CD14-positive monocyte (primary cell): ENCODE results near the gene MLC1. TPM values are rescaled to one million over a fixed set of nuclear protein-coding genes. Genes with fewer than 3 reads are reported as not detected.
A peak's percentile ranks its signal among the peaks of the same experiment; 100 is the strongest.

Source experiments
- DNase-seq, 3 donors: peaks; one replicate each; pipeline ENCODE4 v3.0.0-alpha.2; 2011 to 2022
- H2AFZ ChIP-seq: 2 replicates; pipeline ENCODE4 v1.6.0; 2012; ENCODE audit warnings: mild to moderate bottlenecking, low read depth, low read length, inconsistent platforms; ENCODE audit not compliant: insufficient read depth, poor library complexity, severe bottlenecking
- H3K27ac ChIP-seq, 2 donors: 1 replicate in 1 of 2; 2 replicates in 1 of 2; pipeline ENCODE4 v1.5.1; 2012 to 2013; ENCODE audit warnings: low read length in 2 of 2, control low read depth in 1 of 2, inconsistent platforms in 1 of 2, low read depth in 1 of 2, mild to moderate bottlenecking in 1 of 2
- H3K27me3 ChIP-seq, 2 donors: one replicate each; pipeline versions ENCODE4 v1.6.0 to v1.6.1; 2011 to 2013; ENCODE audit warnings: low read length in 2 of 2; ENCODE audit not compliant: control insufficient read depth in 2 of 2, insufficient read depth in 2 of 2
- H3K36me3 ChIP-seq, 2 donors: replicated peaks in 1 of 2; 1 replicate in 1 of 2; 2 replicates in 1 of 2; pipeline versions ENCODE4 v1.5.1 to v1.6.1; 2012 to 2013; ENCODE audit warnings: low read length in 2 of 2, control low read depth in 1 of 2, inconsistent platforms in 1 of 2, mild to moderate bottlenecking in 1 of 2; ENCODE audit not compliant: insufficient read depth in 2 of 2, control insufficient read depth in 1 of 2
- H3K4me1 ChIP-seq, 2 donors: 1 replicate in 1 of 2; 2 replicates in 1 of 2; pipeline versions ENCODE4 v1.5.1 to v1.6.1; 2012 to 2013; ENCODE audit warnings: low read length in 2 of 2, control low read depth in 1 of 2, inconsistent platforms in 1 of 2, mild to moderate bottlenecking in 1 of 2, moderate library complexity in 1 of 2; ENCODE audit not compliant: insufficient read depth in 2 of 2, control insufficient read depth in 1 of 2
- H3K4me2 ChIP-seq: replicated peaks from 2 replicates; pipeline ENCODE3; 2012; ENCODE audit warnings: low read length, moderate library complexity, mild to moderate bottlenecking; ENCODE audit not compliant: poor library complexity, severe bottlenecking; ENCODE audit errors: extremely low read depth
- H3K4me3 ChIP-seq, 3 experiments: fragments of 200-600 bp in 1 of 3; sonication (generic) in 1 of 3; replicated peaks in 1 of 3; 1 replicate in 2 of 3; 2 replicates in 1 of 3; pipeline ENCODE4 v1.5.1; 2011 to 2013; ENCODE audit warnings: low read length in 3 of 3, mild to moderate bottlenecking in 3 of 3, control low read depth in 2 of 3, low read depth in 2 of 3, inconsistent platforms in 1 of 3, moderate library complexity in 1 of 3
- H3K79me2 ChIP-seq: 2 replicates; pipeline ENCODE4 v1.6.0; 2012; ENCODE audit warnings: mild to moderate bottlenecking, control low read depth, inconsistent platforms, low read length, moderate library complexity; ENCODE audit not compliant: insufficient read depth
- H3K9ac ChIP-seq: 2 replicates; pipeline ENCODE4 v1.6.0; 2017; ENCODE audit warnings: low read length, mild to moderate bottlenecking; ENCODE audit not compliant: insufficient read depth, poor library complexity, severe bottlenecking
- H3K9me3 ChIP-seq, 2 donors: replicated peaks in 1 of 2; 1 replicate in 1 of 2; 2 replicates in 1 of 2; pipeline versions ENCODE4 v1.5.1 to v1.6.1; 2012 to 2013; ENCODE audit warnings: low read length in 2 of 2, control low read depth in 1 of 2; ENCODE audit not compliant: control insufficient read depth in 1 of 2, insufficient read depth in 1 of 2
- H4K20me1 ChIP-seq: 2 replicates; pipeline ENCODE4 v1.6.0; 2012; ENCODE audit warnings: mild to moderate bottlenecking, low read length, control low read depth, moderate library complexity; ENCODE audit not compliant: insufficient read depth
- H3K27ac Mint-ChIP-seq, 7 donors: one replicate each; pipeline ENCODE4 v1.8.0; 2020; ENCODE audit warnings: mild to moderate bottlenecking in 7 of 7, mixed read lengths in 7 of 7, moderate library complexity in 6 of 7, inconsistent platforms in 2 of 7
- H3K27me3 Mint-ChIP-seq, 3 donors: one replicate each; pipeline ENCODE4 v1.8.0; 2021 to 2022; ENCODE audit warnings: low read depth in 3 of 3, mild to moderate bottlenecking in 3 of 3, mixed read lengths in 3 of 3, moderate library complexity in 3 of 3, inconsistent platforms in 1 of 3
- H3K36me3 Mint-ChIP-seq, 2 donors: one replicate each; pipeline ENCODE4 v1.8.0; 2020; ENCODE audit warnings: mixed read lengths in 2 of 2, inconsistent platforms in 1 of 2, mild to moderate bottlenecking in 1 of 2
- H3K4me1 Mint-ChIP-seq: one replicate; pipeline ENCODE4 v1.8.0; 2020; ENCODE audit warnings: mild to moderate bottlenecking, mixed read lengths
- H3K4me3 Mint-ChIP-seq, 2 donors: one replicate each; pipeline ENCODE4 v1.8.0; 2020; ENCODE audit warnings: mild to moderate bottlenecking in 2 of 2, mixed read lengths in 2 of 2, moderate library complexity in 1 of 2
- H3K9me3 Mint-ChIP-seq, 7 donors: one replicate each; pipeline ENCODE4 v1.8.0; 2020 to 2022; ENCODE audit warnings: mixed read lengths in 7 of 7, mild to moderate bottlenecking in 6 of 7, moderate library complexity in 6 of 7, inconsistent platforms in 2 of 7
- CTCF ChIP-seq: fragments of 200-600 bp; IDR thresholded peaks from one replicate; pipeline ENCODE4 v1.8.0; 2022; ENCODE audit warnings: antibody characterized with exemption, mild to moderate bottlenecking
- WGBS: methylation state at CpG from one replicate; pipeline ENCODE4 v1.1.5; 2013; ENCODE audit warnings: missing lambda C conversion rate; ENCODE audit not compliant: insufficient coverage; 5-methylcytosine and 5-hydroxymethylcytosine counted together
- intact Hi-C, 2 donors: fragments of 100-400 bp; cut with micrococcal nuclease; formaldehyde crosslinking; loops; one replicate each; pipeline versions ENCODE4 v1.15.0 to v1.15.1; 2023
- polyA plus RNA-seq, 3 donors: library from polyadenylated mRNA; depleted of rRNA in 1 of 3; unstranded in 2 of 3; stranded (reverse) in 1 of 3; fragments of 300-500 nt in 2 of 3; fragments of >200 nt in 1 of 3; fragmentation: Illumina TruSeq in 2 of 3; gene quantifications; 1 replicate in 2 of 3; 2 replicates in 1 of 3; pipeline ENCODE4 v1.2.3, GENCODE V29; 2012 to 2021

MLC1 gene
- polyA plus RNA-seq, 3 donors: 1.6 to 3.6 (median 1.8) TPM

GRCh38 chr22:50092342-50092741 is 7.1 kb upstream of the MLC1 start:
- no peak overlapping the region for H3K9ac ChIP-seq
- H3K27me3 Mint-ChIP-seq: peaks cover 0 to 4% (median 0%) of the 10 kb centered on the region in 3 donors
- intact Hi-C loops: no loop called here
- no peak overlapping the region for H3K4me3 ChIP-seq
- DNase-seq: no peak
- no peak for TF ChIP-seq CTCF
- peaks cover 0 to 4% of the 10 kb centered on the region in 2 donors for H3K36me3 Mint-ChIP-seq
- no peaks in the 10 kb centered on the region for H4K20me1 ChIP-seq
- peak overlapping the region in 1 of 7 donors; percentile 65 for H3K27ac Mint-ChIP-seq
- no peak overlapping the region for H3K4me2 ChIP-seq
- H3K4me1 ChIP-seq: no peaks in the 10 kb centered on the region
- H3K27me3 ChIP-seq: no peaks in the 10 kb centered on the region
- no peak overlapping the region for H2AFZ ChIP-seq
- no peaks in the 10 kb centered on the region for H3K36me3 ChIP-seq
- H3K4me1 Mint-ChIP-seq: no peaks in the 10 kb centered on the region
- WGBS: 88% methylated on average over 5 of the region's 5 CpGs
- peaks cover 12 to 31% (median 25%) of the 10 kb centered on the region in 7 donors for H3K9me3 Mint-ChIP-seq
- no peak overlapping the region for H3K4me3 Mint-ChIP-seq
- peaks cover 11 to 17% of the 10 kb centered on the region in 2 donors for H3K9me3 ChIP-seq
- H3K27ac ChIP-seq: no peak overlapping the region
- no peaks in the 10 kb centered on the region for H3K79me2 ChIP-seq

GRCh38 chr22:50091092-50091768 is 6.0 kb upstream of the MLC1 start:
- H3K36me3 ChIP-seq: no peaks in the 10 kb centered on the region
- H3K4me1 ChIP-seq: no peaks in the 10 kb centered on the region
- 94% methylated on average over 29 of the region's 29 CpGs for WGBS
- peaks cover 21 to 23% of the 10 kb centered on the region in 2 donors for H3K9me3 ChIP-seq
- no peaks in the 10 kb centered on the region for H3K79me2 ChIP-seq
- H4K20me1 ChIP-seq: no peaks in the 10 kb centered on the region
- TF ChIP-seq CTCF: no peak
- no peak overlapping the region for H3K4me3 ChIP-seq
- no peak overlapping the region for H3K4me2 ChIP-seq
- no peak overlapping the region for H2AFZ ChIP-seq
- H3K9ac ChIP-seq: no peak overlapping the region
- no peak overlapping the region for H3K4me3 Mint-ChIP-seq
- peaks cover 0 to 8% (median 0%) of the 10 kb centered on the region in 3 donors for H3K27me3 Mint-ChIP-seq
- intact Hi-C loops: no loop called here
- H3K27ac Mint-ChIP-seq: no peak overlapping the region
- no peaks in the 10 kb centered on the region for H3K4me1 Mint-ChIP-seq
- H3K9me3 Mint-ChIP-seq: peaks cover 12 to 40% (median 33%) of the 10 kb centered on the region in 7 donors
- no peak overlapping the region for H3K27ac ChIP-seq
- no peak for DNase-seq
- H3K27me3 ChIP-seq: no peaks in the 10 kb centered on the region
- peaks cover 4 to 13% of the 10 kb centered on the region in 2 donors for H3K36me3 Mint-ChIP-seq
